SK-N-SH (cell line): ENCODE measurements around the gene TGFBR3. TPM values are rescaled to one million over a fixed set of nuclear protein-coding genes. Genes with fewer than 3 reads are reported as not detected.

Experiments
- CTCF ChIA-PET: fragments of 300-600, 350-600 bp; formaldehyde crosslinking; extraction: SDS; loops from one replicate; lab custom pipeline; 2021; lab: Yijun Ruan, JAX
- POLR2A ChIA-PET: fragments of 350-600 bp; sonication (Branson Sonifier 250); formaldehyde crosslinking; extraction: SDS; loops from one replicate; lab custom pipeline; 2020; ENCODE audit warnings: antibody characterized with exemption, inconsistent platforms; lab: Yijun Ruan, JAX
- DNase-seq: peaks from one replicate; pipeline ENCODE4 v3.0.0; 2012
- H2AFZ ChIP-seq: fragments of 200-600 bp; sonication (generic); 2 replicates; pipeline ENCODE4 v1.8.1; 2016; ENCODE audit warnings: antibody characterized with exemption, mild to moderate bottlenecking, low read depth
- H3F3A ChIP-seq: fragments of 200-600 bp; sonication (generic); replicated peaks from 2 replicates; pipeline ENCODE3; 2016; ENCODE audit warnings: antibody characterized with exemption, mild to moderate bottlenecking; ENCODE audit not compliant: insufficient read depth
- H3K27ac ChIP-seq, 2 experiments: fragments of 200-500 bp in 1 of 2; fragments of 200-600 bp in 1 of 2; sonication (Bioruptor generic) in 1 of 2; sonication (generic), shearing (Covaris generic) in 1 of 2; 2 replicates each; pipeline versions ENCODE4 v1.5.1 to v1.6.1; 2014 to 2016; ENCODE audit warnings: low read depth in 2 of 2, inconsistent platforms in 1 of 2, low read length in 1 of 2, mild to moderate bottlenecking in 1 of 2, mixed read lengths in 1 of 2
- H3K27me3 ChIP-seq: fragments of 200-600 bp; sonication (generic), shearing (Covaris generic); 2 replicates; pipeline ENCODE4 v1.6.1; 2016; ENCODE audit warnings: mixed run types; ENCODE audit not compliant: insufficient read depth
- H3K36me3 ChIP-seq, 2 experiments: fragments of 200-500 bp in 1 of 2; fragments of 200-600 bp in 1 of 2; sonication (Bioruptor generic) in 1 of 2; sonication (generic) in 1 of 2; replicated peaks in 1 of 2; 2 replicates each; pipeline versions ENCODE3 to v1.5.1; 2014 to 2016; ENCODE audit warnings: low read length in 1 of 2, mild to moderate bottlenecking in 1 of 2; ENCODE audit not compliant: insufficient read depth in 2 of 2, control insufficient read depth in 1 of 2
- H3K4me1 ChIP-seq, 2 experiments: fragments of 200-500 bp in 1 of 2; fragments of 200-600 bp in 1 of 2; sonication (Bioruptor generic) in 1 of 2; sonication (generic), shearing (Covaris generic) in 1 of 2; 2 replicates each; pipeline versions ENCODE4 v1.5.1 to v1.6.1; 2014 to 2016; ENCODE audit warnings: low read depth in 1 of 2, low read length in 1 of 2, mixed run types in 1 of 2; ENCODE audit not compliant: insufficient read depth in 2 of 2, control insufficient read depth in 1 of 2
- H3K4me2 ChIP-seq: fragments of 200-600 bp; sonication (generic), shearing (Covaris generic); 2 replicates; pipeline ENCODE4 v1.6.1; 2017; ENCODE audit warnings: mixed run types
- H3K4me3 ChIP-seq, 2 experiments: fragments of 200-500 bp in 1 of 2; fragments of 200-600 bp in 1 of 2; sonication (Bioruptor generic) in 1 of 2; sonication (generic), shearing (Covaris generic) in 1 of 2; 2 replicates each; pipeline versions ENCODE4 v1.5.1 to v1.8.1; 2014 to 2016; ENCODE audit warnings: low read depth in 2 of 2, inconsistent platforms in 1 of 2, low read length in 1 of 2, mild to moderate bottlenecking in 1 of 2, mixed read lengths in 1 of 2, moderate library complexity in 1 of 2
- H3K79me2 ChIP-seq: fragments of 200-600 bp; sonication (generic); 2 replicates; pipeline ENCODE4 v1.8.1; 2017; ENCODE audit warnings: mild to moderate bottlenecking; ENCODE audit not compliant: insufficient read depth
- H3K9ac ChIP-seq: fragments of 200-600 bp; sonication (generic); 2 replicates; pipeline ENCODE4 v1.6.1; 2017; ENCODE audit warnings: mixed run types
- H3K9me2 ChIP-seq: fragments of 200-600 bp; sonication (generic); 2 replicates; pipeline ENCODE4 v1.6.1; 2017; ENCODE audit warnings: mixed run types
- H3K9me3 ChIP-seq: fragments of 200-600 bp; sonication (generic); 2 replicates; pipeline ENCODE4 v1.6.1; 2017; ENCODE audit warnings: mixed run types, mild to moderate bottlenecking, moderate library complexity
- H4K20me1 ChIP-seq: fragments of 200-600 bp; sonication (generic); 2 replicates; pipeline ENCODE4 v1.6.1; 2017; ENCODE audit warnings: mild to moderate bottlenecking, mixed run types; ENCODE audit not compliant: insufficient read depth
- CTCF ChIP-seq: fragments of 200-600 bp; sonication (generic); IDR thresholded peaks from 2 replicates; pipeline ENCODE4 v1.6.1; 2017; ENCODE audit warnings: antibody characterized with exemption, mild to moderate bottlenecking, moderate library complexity
- ELF1 ChIP-seq: IDR thresholded peaks from 2 replicates; pipeline ENCODE4 v1.4.0; 2012
- EP300 ChIP-seq, 2 experiments: IDR thresholded peaks; 2 replicates each; pipeline versions ENCODE4 v1.4.0 to v1.6.1; 2012; ENCODE audit warnings: borderline replicate concordance in 1 of 2, low read depth in 1 of 2, low read length in 1 of 2
- EZH2phosphoT487 ChIP-seq: fragments of 200-600 bp; sonication (generic); IDR thresholded peaks from 2 replicates; pipeline ENCODE4 v1.6.1; 2017; ENCODE audit warnings: low read depth, mixed run types, mild to moderate bottlenecking, antibody characterized with exemption, moderate library complexity, borderline replicate concordance
- GATA2 ChIP-seq: sonication (generic); formaldehyde crosslinking; IDR thresholded peaks from 2 replicates; pipeline ENCODE4 v1.5.0; 2020; ENCODE audit warnings: mild to moderate bottlenecking, missing genetic modification reagents
- JUND ChIP-seq: IDR thresholded peaks from 2 replicates; pipeline ENCODE4 v1.4.0; 2012
- MAX ChIP-seq: IDR thresholded peaks from 2 replicates; pipeline ENCODE4 v1.4.0; 2012; ENCODE audit warnings: low read depth
- MXI1 ChIP-seq: IDR thresholded peaks from 2 replicates; pipeline ENCODE4 v1.6.1; 2012; ENCODE audit warnings: mild to moderate bottlenecking, low read depth, low read length, improper control_type of control experiment
- NFIC ChIP-seq: IDR thresholded peaks from 2 replicates; pipeline ENCODE4 v1.4.0; 2012; ENCODE audit warnings: borderline replicate concordance
- POLR2AphosphoS5 ChIP-seq: IDR thresholded peaks from 2 replicates; pipeline ENCODE4 v1.6.1; 2012; ENCODE audit warnings: low read depth, low read length
- RAD21 ChIP-seq: IDR thresholded peaks from 2 replicates; pipeline ENCODE4 v1.6.1; 2012; ENCODE audit warnings: mild to moderate bottlenecking, low read length
- REST ChIP-seq: IDR thresholded peaks from 2 replicates; pipeline ENCODE4 v1.6.1; 2012; ENCODE audit warnings: mild to moderate bottlenecking, low read depth, low read length, moderate library complexity
- SIN3A ChIP-seq: IDR thresholded peaks from 2 replicates; pipeline ENCODE4 v1.6.1; 2012; ENCODE audit warnings: low read depth, mild to moderate bottlenecking, low read length, moderate library complexity, borderline replicate concordance
- TAF1 ChIP-seq: IDR thresholded peaks from 2 replicates; pipeline ENCODE4 v1.6.1; 2012; ENCODE audit warnings: low read depth, mild to moderate bottlenecking, low read length, moderate library complexity, borderline replicate concordance
- TCF12 ChIP-seq: IDR thresholded peaks from 2 replicates; pipeline ENCODE4 v1.4.0; 2012
- TEAD4 ChIP-seq: IDR thresholded peaks from 2 replicates; pipeline ENCODE4 v1.4.0; 2012; ENCODE audit warnings: mild to moderate bottlenecking, borderline replicate concordance; ENCODE audit not compliant: insufficient read depth
- USF2 ChIP-seq: fragments of 150-350 bp; IDR thresholded peaks from 2 replicates; pipeline ENCODE4 v1.6.1; 2017; ENCODE audit warnings: antibody characterized with exemption, low read length, low read depth, borderline replicate concordance
- WGBS: methylation state at CpG from one replicate; pipeline ENCODE4 v1.1.6; 2017; ENCODE audit warnings: low lambda C conversion rate; 5-methylcytosine and 5-hydroxymethylcytosine counted together
- polyA plus RNA-seq, 3 experiments: library from polyadenylated mRNA; depleted of rRNA; stranded (reverse); fragments of >200 nt; gene quantifications; 2 replicates each; pipeline ENCODE4 v1.2.3, GENCODE V29; 2012
- TF ChIP-seq, protein P1 (sequence below): fragments of 150-350 bp; IDR thresholded peaks from 2 replicates; pipeline ENCODE4 v1.6.1; 2016; ENCODE audit warnings: mild to moderate bottlenecking, low read depth, low read length

TGFBR3 gene
- polyA plus RNA-seq, 1 of the 3 experiments (the other 2 are of a cell fraction): 0.07 TPM

DNA sequence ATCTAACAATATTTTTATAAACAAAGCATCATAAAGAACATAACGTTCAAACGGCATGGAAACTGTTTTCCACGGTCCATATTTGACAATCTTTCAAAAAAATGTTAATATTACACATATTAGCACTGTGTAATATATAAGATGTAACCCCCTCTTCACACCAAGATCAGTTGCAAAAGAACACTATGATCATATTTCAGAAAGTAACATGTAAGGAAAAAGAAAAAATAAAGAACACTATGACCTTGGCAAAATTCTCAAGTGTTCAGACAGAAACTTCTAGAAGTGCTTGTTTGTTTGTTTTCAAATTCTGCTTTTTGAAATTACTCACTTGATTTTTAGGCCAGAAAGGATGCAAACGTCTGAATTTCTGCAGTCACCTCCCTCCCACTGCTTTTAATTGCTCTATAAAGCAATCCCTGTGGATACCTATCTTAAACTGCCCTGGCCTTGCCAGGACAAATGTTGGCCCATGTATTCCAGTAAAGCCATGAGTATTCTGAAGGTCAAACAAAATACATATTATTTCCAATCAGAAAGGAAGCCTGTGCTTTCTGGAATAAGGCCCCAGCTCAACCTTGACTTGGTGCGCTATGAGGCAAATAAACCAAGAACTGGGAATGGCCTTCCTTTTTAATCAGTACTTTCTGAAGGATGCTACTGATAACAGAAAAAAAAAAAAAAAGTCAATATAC lies 68.6 kb downstream of the TGFBR3 start (continued):
- TF ChIP-seq USF2: no peak

GRCh38 chr1:91816031-91816430 lies 69.9 kb downstream of the TGFBR3 start:
- H3K79me2 ChIP-seq: no peaks in the 10 kb centered on the region
- H3K27ac ChIP-seq: no peak overlapping the region
- no peak for DNase-seq
- WGBS: 11% methylated on average over 1 of the region's 1 CpG
- H3K4me1 ChIP-seq: no peaks in the 10 kb centered on the region
- no peaks in the 10 kb centered on the region for H3K36me3 ChIP-seq
- H3K27me3 ChIP-seq: peaks cover 31% of the 10 kb centered on the region; the same call in 1 of the 2 replicates
- ChIA-PET CTCF (no interaction called here), POLR2A (no interaction called here)
- no peak overlapping the region for H3K4me3 ChIP-seq
- TF ChIP-seq GATA2 (CRISPR knock-in tag): no peak
- TF ChIP-seq EP300 (IDR thresholded peaks at IDR 0.05; ENCODE audit: borderline replicate concordance in 1 of 2, low read depth in 1 of 2, low read length in 1 of 2): no peak
- TF ChIP-seq ELF1: no peak
- TF ChIP-seq EZH2phosphoT487: no peak
- no peak for TF ChIP-seq CTCF
- TF ChIP-seq POLR2AphosphoS5: no peak
- no peak for TF ChIP-seq MXI1
- no peak for TF ChIP-seq RAD21
- H4K20me1 ChIP-seq: no peaks in the 10 kb centered on the region
- H3K9ac ChIP-seq: no peak overlapping the region
- no peak overlapping the region for H3K4me2 ChIP-seq
- H3F3A ChIP-seq: no peaks in the 10 kb centered on the region
- no peaks in the 10 kb centered on the region for H3K9me3 ChIP-seq
- no peak overlapping the region for H2AFZ ChIP-seq
- H3K9me2 ChIP-seq: no peaks in the 10 kb centered on the region

GRCh38 chr1:91814448-91814847 lies 71.5 kb downstream of the TGFBR3 start:
- no peaks in the 10 kb centered on the region for H3K79me2 ChIP-seq
- H3K9ac ChIP-seq: no peak overlapping the region
- no peak for TF ChIP-seq TAF1
- no peak for TF ChIP-seq TCF12
- no peak for TF ChIP-seq POLR2AphosphoS5
- TF ChIP-seq NFIC: no peak
- TF ChIP-seq TEAD4: no peak
- no peak for TF ChIP-seq MAX
- TF ChIP-seq SIN3A: no peak
- no peak for TF ChIP-seq REST
- TF ChIP-seq, protein P1, sequence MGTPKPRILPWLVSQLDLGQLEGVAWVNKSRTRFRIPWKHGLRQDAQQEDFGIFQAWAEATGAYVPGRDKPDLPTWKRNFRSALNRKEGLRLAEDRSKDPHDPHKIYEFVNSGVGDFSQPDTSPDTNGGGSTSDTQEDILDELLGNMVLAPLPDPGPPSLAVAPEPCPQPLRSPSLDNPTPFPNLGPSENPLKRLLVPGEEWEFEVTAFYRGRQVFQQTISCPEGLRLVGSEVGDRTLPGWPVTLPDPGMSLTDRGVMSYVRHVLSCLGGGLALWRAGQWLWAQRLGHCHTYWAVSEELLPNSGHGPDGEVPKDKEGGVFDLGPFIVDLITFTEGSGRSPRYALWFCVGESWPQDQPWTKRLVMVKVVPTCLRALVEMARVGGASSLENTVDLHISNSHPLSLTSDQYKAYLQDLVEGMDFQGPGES: no peak
- no peak for TF ChIP-seq JUND
- no peak for DNase-seq
- H3K4me2 ChIP-seq: no peak overlapping the region
- CTCF ChIA-PET: no interaction called here
- WGBS: 16% methylated on average over 4 of the region's 4 CpGs
- H3K27me3 ChIP-seq: peaks cover 21% of the 10 kb centered on the region; the same call in 1 of the 2 replicates
- no peaks in the 10 kb centered on the region for H3K9me2 ChIP-seq
- POLR2A ChIA-PET: no interaction called here
- no peak overlapping the region for H2AFZ ChIP-seq
- H3K4me3 ChIP-seq: no peak overlapping the region
- no peaks in the 10 kb centered on the region for H3K9me3 ChIP-seq
- no peaks in the 10 kb centered on the region for H4K20me1 ChIP-seq
- no peak overlapping the region for H3K27ac ChIP-seq
- H3K4me1 ChIP-seq: no peaks in the 10 kb centered on the region
- H3F3A ChIP-seq: no peaks in the 10 kb centered on the region
- H3K36me3 ChIP-seq: no peaks in the 10 kb centered on the region
